Iris pigment epithelial cell (primary cell): ENCODE data around the gene POTED.
"Not testable (repeated sequence)": the region's sequence is repeated elsewhere in the genome, so short reads cannot be mapped to it uniquely, and the experiment has no call there.

Source experiments
- DNase-seq: peaks from one replicate; pipeline ENCODE4 v3.0.0-alpha.2; 2011; ENCODE audit warnings: low read depth

POTED gene

DNA sequence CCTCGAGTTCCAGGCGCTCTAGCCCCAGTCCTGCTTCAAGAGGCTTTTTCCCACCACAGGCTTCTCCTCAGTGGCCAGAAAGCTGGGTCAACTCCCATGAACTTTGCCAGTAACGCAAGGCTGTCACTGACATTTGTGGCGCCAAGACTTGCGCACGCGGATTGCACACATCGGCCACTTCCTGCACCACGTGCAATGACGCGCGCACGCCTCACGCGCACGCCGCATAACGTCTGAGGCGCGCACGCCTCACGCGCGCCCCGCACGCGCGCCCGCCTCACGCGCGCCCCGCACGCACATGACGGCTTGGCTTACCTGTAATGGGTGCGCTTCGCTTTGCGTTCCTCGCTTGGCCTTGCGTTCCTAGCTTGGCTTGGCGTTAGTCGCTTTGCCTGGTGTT, at the start of gene POTED:
Gene POTED, plus strand, starts transcription at position 301 of the 400 bp plus-strand sequence. CDS start 452 bp downstream, outside the sequence.
- not testable (repeated sequence) for DNase-seq

DNA sequence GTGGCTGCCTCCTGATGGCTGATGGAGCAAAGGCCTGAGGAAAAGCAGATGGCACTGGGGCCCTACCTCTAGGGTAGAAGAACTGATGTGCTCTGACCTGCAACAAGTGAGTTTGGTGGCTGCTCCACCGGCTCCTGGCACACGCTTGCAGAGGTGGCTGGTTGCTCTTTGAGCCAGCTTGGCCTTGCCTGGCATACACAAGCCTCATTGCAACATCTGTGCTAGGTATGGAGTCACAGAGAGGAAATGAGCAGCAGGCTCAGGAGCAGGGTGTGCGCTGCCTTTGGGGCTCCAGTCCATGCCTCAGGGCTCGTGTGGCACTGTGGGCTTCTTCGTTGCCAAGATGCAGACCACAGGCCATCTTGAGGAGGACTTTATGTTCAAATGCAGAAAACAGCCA, 40.5 kb downstream of the POTED start:
- DNase-seq, result not testable (repeated sequence)

DNA sequence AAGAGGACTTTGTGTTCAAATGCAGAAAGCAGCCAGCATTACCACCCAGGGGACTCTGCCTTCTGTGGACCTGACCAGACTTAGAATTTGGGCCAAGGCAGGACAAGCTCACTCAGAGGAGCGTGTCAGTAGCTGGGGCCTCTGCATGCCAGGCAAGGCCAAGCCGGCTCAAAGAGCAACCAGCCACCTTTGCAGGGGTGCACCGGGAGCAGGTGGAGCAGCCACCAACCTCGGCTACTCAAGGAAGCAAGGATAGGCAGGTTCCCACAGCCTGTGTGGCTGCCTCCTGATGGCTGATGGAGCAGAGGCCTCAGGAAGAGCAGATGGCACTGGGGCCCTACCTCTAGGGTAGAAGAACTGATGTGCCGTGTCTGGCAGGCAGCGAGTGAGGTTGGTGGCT, 42.2 kb downstream of the POTED start:
- not testable (repeated sequence) for DNase-seq
